Measurements from ENCODE around the gene ITGA11.

DNA sequence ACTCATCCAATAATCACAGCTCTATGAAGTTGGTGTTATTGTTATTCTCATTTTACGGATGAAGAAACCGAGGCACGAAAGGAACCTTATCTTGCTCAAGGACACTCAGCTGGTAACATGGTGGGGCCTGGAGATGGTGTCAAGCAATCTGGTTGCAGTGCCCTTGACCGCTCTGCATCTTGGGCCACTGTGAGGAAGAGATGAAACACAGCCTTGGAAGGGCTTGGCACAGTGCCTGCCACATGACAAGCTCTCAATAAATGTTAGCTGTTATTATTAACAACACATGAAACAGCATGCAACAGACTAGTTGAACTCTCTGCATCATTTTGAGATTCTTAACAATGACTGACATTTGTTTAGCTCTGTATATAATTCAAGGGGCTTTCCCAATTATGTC, 10.1 kb upstream of the ITGA11 start:
- no peak for TF ChIP-seq POLR2AphosphoS5 (IDR thresholded peaks at IDR 0.05)
- TF ChIP-seq, protein P1, sequence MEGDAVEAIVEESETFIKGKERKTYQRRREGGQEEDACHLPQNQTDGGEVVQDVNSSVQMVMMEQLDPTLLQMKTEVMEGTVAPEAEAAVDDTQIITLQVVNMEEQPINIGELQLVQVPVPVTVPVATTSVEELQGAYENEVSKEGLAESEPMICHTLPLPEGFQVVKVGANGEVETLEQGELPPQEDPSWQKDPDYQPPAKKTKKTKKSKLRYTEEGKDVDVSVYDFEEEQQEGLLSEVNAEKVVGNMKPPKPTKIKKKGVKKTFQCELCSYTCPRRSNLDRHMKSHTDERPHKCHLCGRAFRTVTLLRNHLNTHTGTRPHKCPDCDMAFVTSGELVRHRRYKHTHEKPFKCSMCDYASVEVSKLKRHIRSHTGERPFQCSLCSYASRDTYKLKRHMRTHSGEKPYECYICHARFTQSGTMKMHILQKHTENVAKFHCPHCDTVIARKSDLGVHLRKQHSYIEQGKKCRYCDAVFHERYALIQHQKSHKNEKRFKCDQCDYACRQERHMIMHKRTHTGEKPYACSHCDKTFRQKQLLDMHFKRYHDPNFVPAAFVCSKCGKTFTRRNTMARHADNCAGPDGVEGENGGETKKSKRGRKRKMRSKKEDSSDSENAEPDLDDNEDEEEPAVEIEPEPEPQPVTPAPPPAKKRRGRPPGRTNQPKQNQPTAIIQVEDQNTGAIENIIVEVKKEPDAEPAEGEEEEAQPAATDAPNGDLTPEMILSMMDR (IDR thresholded peaks at IDR 0.05), result no peak

Data from stomach (tissue), 4 donors.